ENCODE data around the gene NMRAL1.
A peak's percentile ranks its signal among the peaks of the same experiment; 100 is the strongest.

The NMRAL1 gene

GRCh38 chr16:4487955-4488498, 13.6 kb upstream of the NMRAL1 start:
- TF ChIP-seq ZNF48 (tag by site-specific recombination; IDR thresholded peaks at IDR 0.05) (no peak), ZNF624 (tag by site-specific recombination; IDR thresholded peaks at IDR 0.05) (no peak), KLF10 (tag by site-specific recombination; IDR thresholded peaks at IDR 0.05) (no peak), INSM2 (tag by site-specific recombination; IDR thresholded peaks at IDR 0.05) (no peak), ZNF623 (tag by site-specific recombination; IDR thresholded peaks at IDR 0.05) (no peak), ZNF654 (tag by site-specific recombination; IDR thresholded peaks at IDR 0.05; ENCODE audit: low read depth) (no peak), ZNF362 (tag by site-specific recombination; IDR thresholded peaks at IDR 0.05) (peak; percentile 81), PBX3 (CRISPR knock-in tag; IDR thresholded peaks at IDR 0.05) (no peak), YY2 (tag by site-specific recombination; IDR thresholded peaks at IDR 0.05) (no peak), REST (tag by site-specific recombination; IDR thresholded peaks at IDR 0.05) (peak; percentile 54), ZBTB26 (tag by site-specific recombination; optimal IDR thresholded peaks at IDR 0.05) (no peak), KLF16 (tag by site-specific recombination; IDR thresholded peaks at IDR 0.05) (no peak), ZNF843 (tag by site-specific recombination; IDR thresholded peaks at IDR 0.05) (no peak), ZXDB (tag by site-specific recombination; IDR thresholded peaks at IDR 0.05) (no peak), ZNF404 (tag by site-specific recombination; IDR thresholded peaks at IDR 0.05) (no peak), ZNF670 (tag by site-specific recombination; IDR thresholded peaks at IDR 0.05; ENCODE audit: low read depth) (no peak), IKZF3 (tag by site-specific recombination; IDR thresholded peaks at IDR 0.05) (no peak)
- ChIA-PET CTCF (interaction anchor here (0.6 to 0.7 kb wide), 2 partner anchors 13 to 27 kb away, joined by 4 to 6 read pairs; no protein-coding TSS in a partner anchor), POLR2A (interaction anchor here (0.6 to 0.7 kb wide), 2 partner anchors 8 to 523 kb away, joined by 3 to 10 read pairs; no protein-coding TSS in a partner anchor)
- H3K9me3 ChIP-seq (ENCODE audit: control insufficient read depth, insufficient read depth, low read depth, low read length) = no peaks in the 10 kb centered on the region
- no peak overlapping the region for H3K27ac ChIP-seq (ENCODE audit: extremely low read depth, low read depth, low read length)
- H3K4me3 ChIP-seq (ENCODE audit: low read depth, low read length) = no peak overlapping the region
- H3K4me1 ChIP-seq (ENCODE audit: control insufficient read depth, insufficient read depth, low read length) = 0 out of 2 replicates have a peak, but pooled peaks cover 2% of the 10 kb centered on the region
- peaks cover 9 to 28% of the 10 kb centered on the region in 2 experiments; a peak in 2 of 3 replicates for H3K36me3 ChIP-seq (ENCODE audit: control insufficient read depth in 2 of 2, insufficient read depth in 1 of 2, low read length in 2 of 2)

Data from HEK293 (cell line).